H1 (cell line): ENCODE measurements around the gene MOB3B. TPM values are rescaled to one million over a fixed set of nuclear protein-coding genes. Genes with fewer than 3 reads are reported as not detected.

Experiments used
- CTCF ChIA-PET: fragments of 300-600 bp; sonication (Branson Sonifier 250); formaldehyde crosslinking; loops from one replicate; lab custom pipeline; 2021; ENCODE audit not compliant: partially characterized antibody; lab: Charles Lee
- POLR2A ChIA-PET: fragments of 300-600 bp; sonication (Branson Sonifier 250); formaldehyde crosslinking; loops from one replicate; lab custom pipeline; 2021; ENCODE audit warnings: inconsistent platforms; ENCODE audit not compliant: partially characterized antibody; lab: Charles Lee
- DNase-seq, 2 experiments: peaks; one replicate each; pipeline versions ENCODE4 v3.0.0 to v3.0.0-alpha.2; 2010 to 2022; ENCODE audit warnings: low spot score in 2 of 2, low read depth in 1 of 2, mixed read lengths in 1 of 2
- FAIRE-seq: peaks from 2 replicates; lab custom pipeline; 2011; peaks lifted over from hg19 to GRCh38; lab: Jason Lieb, UNC
- H2AFZ ChIP-seq: 2 replicates; pipeline ENCODE4 v1.8.1; 2012; ENCODE audit warnings: low read length, inconsistent platforms
- H2AK5ac ChIP-seq: 2 replicates; pipeline ENCODE4 v1.6.1; 2013; ENCODE audit warnings: low read depth, low read length
- H2BK120ac ChIP-seq: replicated peaks from 2 replicates; pipeline ENCODE3; 2013; ENCODE audit warnings: low read depth, low read length, inconsistent platforms
- H2BK12ac ChIP-seq: 2 replicates; pipeline ENCODE4 v1.6.1; 2013; ENCODE audit warnings: low read depth, low read length
- H2BK15ac ChIP-seq: 2 replicates; pipeline ENCODE4 v1.6.1; 2013; ENCODE audit warnings: low read length
- H2BK20ac ChIP-seq: 2 replicates; pipeline ENCODE4 v1.6.1; 2013; ENCODE audit warnings: low read length
- H2BK5ac ChIP-seq: 2 replicates; pipeline ENCODE4 v1.6.1; 2013; ENCODE audit warnings: low read depth, low read length
- H3K14ac ChIP-seq: 2 replicates; pipeline ENCODE4 v1.6.1; 2013; ENCODE audit warnings: inconsistent platforms; ENCODE audit not compliant: insufficient read length
- H3K18ac ChIP-seq: 2 replicates; pipeline ENCODE4 v1.6.1; 2013; ENCODE audit warnings: low read length; ENCODE audit errors: extremely low read depth
- H3K23ac ChIP-seq: 2 replicates; pipeline ENCODE4 v1.6.1; 2013; ENCODE audit warnings: inconsistent platforms; ENCODE audit not compliant: insufficient read length
- H3K23me2 ChIP-seq: 2 replicates; pipeline ENCODE4 v1.6.1; 2013; ENCODE audit warnings: low read depth, low read length
- H3K27ac ChIP-seq: 2 replicates; pipeline ENCODE4 v1.6.1; 2011; ENCODE audit warnings: low read depth, low read length, inconsistent platforms
- H3K27me3 ChIP-seq, 4 experiments: replicated peaks in 1 of 4; 1 replicate in 1 of 4; 2 replicates in 3 of 4; pipeline versions ENCODE4 v1.6.1 to v1.8.1; 2011 to 2013; ENCODE audit warnings: low read length in 3 of 4, mild to moderate bottlenecking in 3 of 4, inconsistent platforms in 2 of 4, mixed read lengths in 2 of 4, moderate library complexity in 1 of 4; ENCODE audit not compliant: control insufficient read depth in 3 of 4, insufficient read depth in 3 of 4; ENCODE audit errors: extremely low read depth in 1 of 4
- H3K36me3 ChIP-seq, 4 experiments: 2 replicates each; pipeline versions ENCODE4 v1.6.1 to v1.8.1; 2011 to 2013; ENCODE audit warnings: mild to moderate bottlenecking in 4 of 4, low read length in 3 of 4, moderate library complexity in 2 of 4, control low read depth in 1 of 4, inconsistent platforms in 1 of 4; ENCODE audit not compliant: insufficient read depth in 4 of 4, control insufficient read depth in 2 of 4
- H3K4ac ChIP-seq: replicated peaks from 2 replicates; pipeline ENCODE3; 2013; ENCODE audit warnings: low read length, low read depth, mixed read lengths, inconsistent platforms; ENCODE audit not compliant: insufficient read length
- H3K4me1 ChIP-seq, 4 experiments: replicated peaks in 1 of 4; 1 replicate in 1 of 4; 2 replicates in 3 of 4; pipeline versions ENCODE4 v1.6.1 to v1.8.1; 2011 to 2013; ENCODE audit warnings: low read length in 3 of 4, inconsistent platforms in 2 of 4, mixed read lengths in 1 of 4; ENCODE audit not compliant: insufficient read depth in 4 of 4, control insufficient read depth in 3 of 4
- H3K4me2 ChIP-seq, 2 experiments: 2 replicates each; pipeline versions ENCODE4 v1.6.1 to v1.8.1; 2011 to 2013; ENCODE audit warnings: low read depth in 2 of 2, low read length in 2 of 2, control low read depth in 1 of 2, inconsistent platforms in 1 of 2, mild to moderate bottlenecking in 1 of 2; ENCODE audit not compliant: insufficient read depth in 1 of 2
- H3K4me3 ChIP-seq, 4 experiments: fragments of 200-600, 300-600 bp in 1 of 4; sonication (generic), shearing (Covaris generic), sonication (Bioruptor Twin) in 1 of 4; 2 replicates each; pipeline versions ENCODE4 v1.5.1 to v1.8.1; 2011 to 2016; ENCODE audit warnings: low read length in 4 of 4, low read depth in 3 of 4, control low read depth in 2 of 4, inconsistent platforms in 2 of 4, mild to moderate bottlenecking in 2 of 4, mixed read lengths in 1 of 4, moderate library complexity in 1 of 4; ENCODE audit not compliant: insufficient read depth in 2 of 4; ENCODE audit errors: extremely low read depth in 1 of 4
- H3K56ac ChIP-seq: replicated peaks from 2 replicates; pipeline ENCODE3; 2013; ENCODE audit warnings: low read depth, mild to moderate bottlenecking, mixed read lengths, low read length, inconsistent platforms; ENCODE audit not compliant: insufficient read length
- H3K79me1 ChIP-seq: 2 replicates; pipeline ENCODE4 v1.6.1; 2013; ENCODE audit warnings: low read depth, low read length, control low read depth
- H3K79me2 ChIP-seq, 2 experiments: 2 replicates each; pipeline versions ENCODE4 v1.6.1 to v1.8.1; 2012 to 2013; ENCODE audit warnings: low read length in 2 of 2, mild to moderate bottlenecking in 2 of 2, inconsistent platforms in 1 of 2; ENCODE audit not compliant: insufficient read depth in 2 of 2, control insufficient read depth in 1 of 2
- H3K9ac ChIP-seq, 4 experiments: replicated peaks in 1 of 4; 1 replicate in 1 of 4; 2 replicates in 3 of 4; pipeline versions ENCODE4 v1.6.1 to v1.8.1; 2011 to 2013; ENCODE audit warnings: low read depth in 3 of 4, low read length in 3 of 4, control low read depth in 2 of 4, mild to moderate bottlenecking in 2 of 4, moderate library complexity in 2 of 4, inconsistent platforms in 1 of 4; ENCODE audit errors: extremely low read depth in 1 of 4
- H3K9me3 ChIP-seq, 2 experiments: 2 replicates each; pipeline versions ENCODE4 v1.6.1 to v1.8.1; 2012 to 2013; ENCODE audit warnings: mild to moderate bottlenecking in 2 of 2, moderate library complexity in 2 of 2, control low read depth in 1 of 2, inconsistent platforms in 1 of 2, low read depth in 1 of 2, low read length in 1 of 2, mixed read lengths in 1 of 2; ENCODE audit not compliant: insufficient read depth in 2 of 2
- H4K20me1 ChIP-seq, 2 experiments: replicated peaks in 1 of 2; 2 replicates each; pipeline versions ENCODE3 to v1.8.1; 2011 to 2013; ENCODE audit warnings: inconsistent platforms in 2 of 2, low read length in 2 of 2, mild to moderate bottlenecking in 1 of 2; ENCODE audit not compliant: insufficient read depth in 2 of 2, control insufficient read depth in 1 of 2
- H4K5ac ChIP-seq: 2 replicates; pipeline ENCODE4 v1.6.1; 2013; ENCODE audit warnings: low read length, low read depth, mixed read lengths, inconsistent platforms; ENCODE audit not compliant: insufficient read length
- H4K8ac ChIP-seq: 2 replicates; pipeline ENCODE4 v1.8.0; 2013; ENCODE audit warnings: mild to moderate bottlenecking, moderate library complexity, low read length, inconsistent platforms; ENCODE audit not compliant: insufficient read depth; ENCODE audit errors: extremely low read depth
- H4K91ac ChIP-seq: replicated peaks from 2 replicates; pipeline ENCODE3; 2013; ENCODE audit warnings: low read length, mixed read lengths, inconsistent platforms; ENCODE audit not compliant: insufficient read length
- BRCA1 ChIP-seq: IDR thresholded peaks from 2 replicates; pipeline ENCODE4 v1.6.1; 2012; ENCODE audit warnings: low read depth, low read length, improper control_type of control experiment
- E2F6 ChIP-seq: IDR thresholded peaks from 2 replicates; pipeline ENCODE4 v1.6.1; 2012; ENCODE audit warnings: inconsistent platforms
- GABPA ChIP-seq: IDR thresholded peaks from 2 replicates; pipeline ENCODE4 v1.6.1; 2011; ENCODE audit warnings: mild to moderate bottlenecking, low read length, moderate library complexity, borderline replicate concordance; ENCODE audit not compliant: insufficient read depth
- GTF2F1 ChIP-seq: IDR thresholded peaks from 2 replicates; pipeline ENCODE4 v1.6.1; 2012; ENCODE audit warnings: low read depth, low read length, improper control_type of control experiment, borderline replicate concordance
- HDAC2 ChIP-seq, 2 experiments: fragments of 300-600 bp in 1 of 2; sonication (generic) in 1 of 2; IDR thresholded peaks; 2 replicates each; pipeline ENCODE4 v1.6.1; 2011 to 2012; ENCODE audit warnings: low read depth in 2 of 2, low read length in 2 of 2, mild to moderate bottlenecking in 2 of 2, moderate library complexity in 2 of 2, borderline replicate concordance in 1 of 2, inconsistent platforms in 1 of 2
- JUN ChIP-seq: IDR thresholded peaks from 2 replicates; pipeline ENCODE4 v1.6.1; 2011; ENCODE audit warnings: low read depth, mild to moderate bottlenecking, improper control_type of control experiment, low read length
- NRF1 ChIP-seq: IDR thresholded peaks from 2 replicates; pipeline ENCODE4 v1.6.1; 2011; ENCODE audit warnings: mild to moderate bottlenecking, low read depth, low read length, improper control_type of control experiment
- PHF8 ChIP-seq: fragments of 200-600 bp; sonication (generic); conservative IDR thresholded peaks from 2 replicates; pipeline ENCODE4 v1.7.1; 2012; ENCODE audit warnings: low read depth, mild to moderate bottlenecking, inconsistent platforms, low read length, moderate library complexity
- POLR2AphosphoS5 ChIP-seq: IDR thresholded peaks from 2 replicates; pipeline ENCODE4 v1.6.1; 2011; ENCODE audit warnings: low read depth, low read length
- RFX5 ChIP-seq: IDR thresholded peaks from 2 replicates; pipeline ENCODE4 v1.6.1; 2011; ENCODE audit warnings: low read depth, low read length, improper control_type of control experiment, borderline replicate concordance
- RNF2 ChIP-seq: fragments of 200-900, 300-1000 bp; sonication (generic); IDR thresholded peaks from 2 replicates; pipeline ENCODE4 v1.7.1; 2016; ENCODE audit warnings: borderline replicate concordance, low read depth, mild to moderate bottlenecking, antibody characterized with exemption, low read length; ENCODE audit not compliant: poor library complexity, severe bottlenecking; ENCODE audit errors: missing control alignments
- SP2 ChIP-seq: IDR thresholded peaks from 2 replicates; pipeline ENCODE4 v1.6.1; 2012; ENCODE audit warnings: mild to moderate bottlenecking, low read length, inconsistent platforms
- WGBS, 2 experiments: shearing (Covaris generic) in 1 of 2; methylation state at CpG; one replicate each; pipeline versions ENCODE4 v1.1.6 to v1.1.7; 2013 to 2015; ENCODE audit warnings: low lambda C conversion rate in 2 of 2, mixed read lengths in 2 of 2, inconsistent platforms in 1 of 2, low coverage in 1 of 2, missing lambda C conversion rate in 1 of 2; ENCODE audit not compliant: insufficient replicate concordance in 2 of 2, insufficient coverage in 1 of 2, insufficient read length in 1 of 2; ENCODE audit errors: extremely low coverage in 1 of 2, missing lambda C conversion rate in 1 of 2; 5-methylcytosine and 5-hydroxymethylcytosine counted together
- polyA plus RNA-seq, 7 experiments: library from polyadenylated mRNA; depleted of rRNA in 3 of 7; stranded (reverse) in 5 of 7; unstranded in 2 of 7; fragments of >200 nt in 5 of 7; fragments of 200-250 nt in 2 of 7; gene quantifications; 1 replicate in 5 of 7; 2 replicates in 1 of 7; 4 replicates in 1 of 7; pipeline versions ENCODE4 v1.2.1 to v1.2.3, GENCODE V29; 2011 to 2013; ENCODE audit warnings: missing spikeins in 2 of 7, mixed read lengths in 2 of 7
- total RNA-seq: library from RNA; stranded (reverse); fragmentation: NEBNext Ultra II Directional; extraction: Animal tissue kit (Norgen Biotek cat#: 25700); gene quantifications from 2 replicates; pipeline ENCODE4 v1.2.1, GENCODE V29; 2021

Gene MOB3B
- total and polyA plus RNA-seq, 2 of the 8 experiments (the other 6 are each of a cell fraction or from before 2014, with no cell fraction given), result 12.7 to 16.1 TPM

- H3K27ac ChIP-seq, result no peak overlapping the region
- H3K4ac ChIP-seq, result no peak overlapping the region
- no peak overlapping the region for H2AFZ ChIP-seq
- H3K4me3 ChIP-seq, result no peak overlapping the region
- H3K9me3 ChIP-seq, result no peaks in the 10 kb centered on the region
- no peak overlapping the region for H3K23ac ChIP-seq
- H3K4me1 ChIP-seq, result peaks cover 0 to 4% (median 0%) of the 10 kb centered on the region in 4 experiments; a peak in 1 of 7 replicates
- DNase-seq (no peak), FAIRE-seq (no peak)
- no peak overlapping the region for H2AK5ac ChIP-seq
- no peaks in the 10 kb centered on the region for H3K27me3 ChIP-seq
- no peak overlapping the region for H3K18ac ChIP-seq
- 95% methylated on average over 4 of the region's 4 CpGs; no CpG with 5 or more reads in 1 of the 2 experiments for WGBS, 2 experiments
- no peak overlapping the region for H3K56ac ChIP-seq
- H4K5ac ChIP-seq, result no peak overlapping the region
- no peak overlapping the region for H4K8ac ChIP-seq
- H3K36me3 ChIP-seq, result peaks cover 2 to 57% (median 12%) of the 10 kb centered on the region in 4 experiments; a peak in 7 of 8 replicates
- no peaks in the 10 kb centered on the region for H3K79me1 ChIP-seq
- peaks cover 0 to 1% of the 10 kb centered on the region in 2 experiments for H4K20me1 ChIP-seq
- H2BK5ac ChIP-seq, result no peak overlapping the region
- no peaks in the 10 kb centered on the region for H3K23me2 ChIP-seq
- H4K91ac ChIP-seq, result no peak overlapping the region
- no peak overlapping the region for H3K9ac ChIP-seq
- H3K14ac ChIP-seq, result no peak overlapping the region
- H2BK120ac ChIP-seq, result no peak overlapping the region
- CTCF ChIA-PET, result interaction anchor here (0.6 to 5.3 kb wide), 10 partner anchors 10 to 516 kb away, joined by 3 to 63 read pairs (median 3); no protein-coding TSS in a partner anchor
- POLR2A ChIA-PET, result no interaction called here
- no peak overlapping the region for H2BK15ac ChIP-seq
- no peak overlapping the region for H3K4me2 ChIP-seq
- no peaks in the 10 kb centered on the region for H3K79me2 ChIP-seq
- H2BK12ac ChIP-seq, result no peak overlapping the region
- H2BK20ac ChIP-seq, result no peak overlapping the region
- no peak for TF ChIP-seq SP2
- TF ChIP-seq RFX5, result no peak
- TF ChIP-seq GTF2F1, result no peak
- TF ChIP-seq NRF1, result no peak
- no peak for TF ChIP-seq POLR2AphosphoS5
- no peak for TF ChIP-seq E2F6
- no peak for TF ChIP-seq JUN
- TF ChIP-seq HDAC2 (IDR thresholded peaks at IDR 0.05; ENCODE audit: borderline replicate concordance in 1 of 2, low read depth in 2 of 2, low read length in 2 of 2), result no peak
- no peak for TF ChIP-seq GABPA
- no peak for TF ChIP-seq RNF2
- no peak for TF ChIP-seq PHF8
- TF ChIP-seq BRCA1, result no peak
Measured at GRCh38 chr9:27549196-27549755, 19.7 kb upstream of the MOB3B start.
